Heart right ventricle (tissue), 16 donors: Measurements from ENCODE around the gene IMMP2L. TPM values are rescaled to one million over a fixed set of nuclear protein-coding genes. Genes with fewer than 3 reads are reported as not detected.

Source experiments
- ATAC-seq, 8 donors: fragments of 200-7000 bp; cut with Tn5 transposase; one replicate each; pipeline ENCODE4 v1.9.1; 2020; ENCODE audit warnings: mild to moderate bottlenecking in 8 of 8, moderate library complexity in 8 of 8, moderate number of reproducible peaks in 1 of 8
- DNase-seq, 2 donors: peaks; one replicate each; pipeline ENCODE4 v3.0.0-alpha.2; 2020
- H3K27ac ChIP-seq, 10 donors: fragments of 200-600 bp; sonication (generic) in 2 of 10; one replicate each; pipeline versions ENCODE4 v1.5.0 to v1.8.0; 2020 to 2022; ENCODE audit warnings: mild to moderate bottlenecking in 3 of 10
- H3K27me3 ChIP-seq, 7 donors: fragments of 200-600 bp; one replicate each; pipeline ENCODE4 v1.8.0; 2021 to 2022; ENCODE audit warnings: mild to moderate bottlenecking in 2 of 7
- H3K36me3 ChIP-seq, 9 donors: fragments of 200-600 bp; sonication (generic) in 1 of 9; one replicate each; pipeline versions ENCODE4 v1.5.0 to v1.8.0; 2020 to 2022; ENCODE audit warnings: mild to moderate bottlenecking in 2 of 9
- H3K4me1 ChIP-seq, 9 donors: fragments of 200-600 bp; sonication (generic) in 1 of 9; one replicate each; pipeline versions ENCODE4 v1.5.0 to v1.8.0; 2020 to 2022; ENCODE audit warnings: mild to moderate bottlenecking in 4 of 9
- H3K4me3 ChIP-seq, 10 donors: fragments of 200-600 bp; sonication (generic) in 2 of 10; one replicate each; pipeline versions ENCODE4 v1.5.0 to v1.8.0; 2020 to 2022; ENCODE audit warnings: mild to moderate bottlenecking in 7 of 10, moderate library complexity in 2 of 10
- H3K9me3 ChIP-seq, 11 donors: fragments of 200-600 bp in 10 of 11; sonication (generic) in 2 of 11; one replicate each; pipeline versions ENCODE4 v1.5.0 to v1.8.0; 2013 to 2022; ENCODE audit warnings: mild to moderate bottlenecking in 2 of 11, control low read depth in 1 of 11, moderate library complexity in 1 of 11
- CTCF ChIP-seq, 9 donors: fragments of 200-600 bp; sonication (generic) in 2 of 9; IDR thresholded peaks; one replicate each; pipeline versions ENCODE4 v1.5.0 to v1.8.0; 2021 to 2022; ENCODE audit warnings: antibody characterized with exemption in 9 of 9, mild to moderate bottlenecking in 5 of 9, moderate library complexity in 1 of 9
- WGBS, 2 donors: extraction: QIAGEN DNeasy Blood & Tissue Kit; methylation state at CpG; one replicate each; pipeline ENCODE4 v1.1.7; 2013; ENCODE audit warnings: inconsistent platforms in 1 of 2; 5-methylcytosine and 5-hydroxymethylcytosine counted together
- intact Hi-C, 10 donors: fragments of 100-400 bp; cut with DNase I; formaldehyde crosslinking; loops; one replicate each; pipeline versions ENCODE4 v1.11.1 to v1.14.2; 2022
- polyA plus RNA-seq, 2 donors: library from polyadenylated mRNA; stranded (reverse); fragments of 200-250 nt; gene quantifications; one replicate each; pipeline ENCODE4 v1.2.3, GENCODE V29; 2013
- total RNA-seq, 10 donors: library from RNA; stranded (reverse); fragmentation: NEBNext Ultra II Directional in 3 of 10; extraction: Animal tissue kit (Norgen Biotek cat#: 25700) in 3 of 10; gene quantifications; one replicate each; pipeline versions ENCODE4 v1.2.1 to v1.2.4, GENCODE V29; 2021 to 2023
- donor health status: Arrhythmogenic right ventricular cardiomyopathy.
- donor health status: ischemic (EF 13 %, LVEDD 7.1; RV severe dilation, severe dysfunction).
- donor health status: healthy with polysubstance abuse.
- donor health status: DM: no; HTN: yes; CAD: no.
- donor health status: DM: no; HTN: no; CAD: no.
- donor health status: ischemic (EF 25% LVEDD 6.9; RV normal size, moderate dysfunction).
- donor health status: ischemic (EF 25% LVEDD 5.7; RV mildly dilated, moderate dysfunction).
- donor health status: healthy.
- donor health status: DM: yes; HTN: yes; CAD: no.
- donor health status: Ischemic cardiomyopathy.
- donor health status: ischemic (EF 35%, LVEDD 5.7; RV mildly dilated, moderate dysfunction).
- donor health status: nonischemic (EF 11% LVEDD 7.7; RV severe dilation, severe dysfunction).
- donor health status: DM: yes; HTN: yes; CAD: no.
- donor health status: PGD.
- donor health status: ischemic (EF 29% LVEDD 5.4; RV normal size, mild dysfunction).
- donor health status: nonischemic (EF 23%, LVEDD 6.1; RV moderate dilation, normal function).

IMMP2L gene
- total and polyA plus RNA-seq, 12 donors: 4.3 to 20.8 (median 17.3) TPM

- no peak overlapping the region for H3K4me3 ChIP-seq
- peak in 2 of 9 donors; percentile 27 to 31 for TF ChIP-seq CTCF (IDR thresholded peaks at IDR 0.05)
- intact Hi-C loops: loop anchor here in 1 of 10 donors (5.0 kb wide), 1 partner anchor 174 kb away; no protein-coding TSS in a partner anchor
- H3K27me3 ChIP-seq: no peaks in the 10 kb centered on the region
- ATAC-seq: no peak
- no peaks in the 10 kb centered on the region for H3K9me3 ChIP-seq
- H3K4me1 ChIP-seq: peaks cover 0 to 5% (median 0%) of the 10 kb centered on the region in 9 donors
- H3K27ac ChIP-seq: no peak overlapping the region
- no peaks in the 10 kb centered on the region for H3K36me3 ChIP-seq
- DNase-seq: no peak
Observed at GRCh38 chr7:111312966-111313365, 249.3 kb downstream of the IMMP2L start.

GRCh38 chr7:111308691-111309090 is 253.6 kb downstream of the IMMP2L start:
- no peak for ATAC-seq
- WGBS, 2 donors: 95 to 100% methylated on average over 1 of the region's 1 CpG
- no peak for DNase-seq
- intact Hi-C loops: no loop called here
- H3K36me3 ChIP-seq: no peaks in the 10 kb centered on the region
- no peak for TF ChIP-seq CTCF (IDR thresholded peaks at IDR 0.05)
- no peaks in the 10 kb centered on the region for H3K4me1 ChIP-seq
- no peak overlapping the region for H3K27ac ChIP-seq
- H3K27me3 ChIP-seq: no peaks in the 10 kb centered on the region
- H3K4me3 ChIP-seq: no peak overlapping the region
- H3K9me3 ChIP-seq: no peaks in the 10 kb centered on the region

- no peak overlapping the region for H3K27ac ChIP-seq
- H3K9me3 ChIP-seq: peaks cover 0 to 5% (median 0%) of the 10 kb centered on the region in 11 donors
- H3K4me3 ChIP-seq: no peak overlapping the region
- no peak for ATAC-seq
- intact Hi-C loops: no loop called here
- no peaks in the 10 kb centered on the region for H3K36me3 ChIP-seq
- no peaks in the 10 kb centered on the region for H3K27me3 ChIP-seq
- no peak for DNase-seq
- WGBS, 2 donors: 95 to 100% methylated on average over 1 of the region's 1 CpG
- TF ChIP-seq CTCF (IDR thresholded peaks at IDR 0.05): no peak
- peaks cover 0 to 3% (median 0%) of the 10 kb centered on the region in 9 donors for H3K4me1 ChIP-seq
Observed at GRCh38 chr7:111301891-111302290, 260.4 kb downstream of the IMMP2L start.

GRCh38 chr7:111294494-111294893 is 267.8 kb downstream of the IMMP2L start:
- DNase-seq (no peak), ATAC-seq (no peak)
- Histone ChIP-seq H3K4me1 (peaks cover 0 to 19% (median 0%) of the 10 kb centered on the region in 9 donors), H3K4me3 (no peak overlapping the region), H3K27me3 (no peaks in the 10 kb centered on the region), H3K36me3 (no peaks in the 10 kb centered on the region), H3K27ac (no peak overlapping the region), H3K9me3 (no peaks in the 10 kb centered on the region)
- no peak for TF ChIP-seq CTCF (IDR thresholded peaks at IDR 0.05)
- intact Hi-C loops: no loop called here
- WGBS, 2 donors: 77 to 83% methylated on average over 4 of the region's 4 CpGs
